Activated CD4-positive, alpha-beta T cell treated with anti-CD3 and anti-CD28 coated beads for 4 hours (primary cell): Measurements from ENCODE around the gene PLA2G6.
"Not testable (repeated sequence)": the region's sequence is repeated elsewhere in the genome, so short reads cannot be mapped to it uniquely, and the experiment has no call there.

Source experiments
- DNase-seq, 2 donors: peaks; one replicate each; pipeline ENCODE4 v3.0.0-alpha.2; 2020

PLA2G6 gene

GRCh38 chr22:38131399-38131798, 50.2 kb downstream of the PLA2G6 start:
- DNase-seq, result no peak

- no peak for DNase-seq
These were observed 51.8 kb downstream of the PLA2G6 start for GRCh38 chr22:38129856-38130255.

- DNase-seq, result no peak
These were observed 52.6 kb downstream of the PLA2G6 start for GRCh38 chr22:38129021-38129420.

- no peak for DNase-seq
These were observed 53.8 kb downstream of the PLA2G6 start for GRCh38 chr22:38127869-38128268.

- no peak for DNase-seq
These were observed 54.5 kb downstream of the PLA2G6 start for GRCh38 chr22:38126928-38127668.

- no peak for DNase-seq
These were observed 55.9 kb downstream of the PLA2G6 start for GRCh38 chr22:38125751-38126201.

GRCh38 chr22:38125038-38125610, 56.5 kb downstream of the PLA2G6 start:
- DNase-seq, result no peak

GRCh38 chr22:38124236-38124974, 57.2 kb downstream of the PLA2G6 start:
- DNase-seq, result no peak

GRCh38 chr22:38122616-38123015, 59.0 kb downstream of the PLA2G6 start:
- no peak for DNase-seq

GRCh38 chr22:38120359-38121110, 61.1 kb downstream of the PLA2G6 start:
- DNase-seq, result no peak

- not testable (repeated sequence) for DNase-seq
These were observed 62.9 kb downstream of the PLA2G6 start for GRCh38 chr22:38118747-38119146.

- DNase-seq, result no peak
These were observed 63.4 kb downstream of the PLA2G6 start for GRCh38 chr22:38118182-38118581.

- not testable (repeated sequence) for DNase-seq
These were observed 64.1 kb downstream of the PLA2G6 start for GRCh38 chr22:38117556-38117955.

GRCh38 chr22:38115423-38116205, 66.0 kb downstream of the PLA2G6 start:
- no peak for DNase-seq

GRCh38 chr22:38114484-38115398, 66.9 kb downstream of the PLA2G6 start:
- DNase-seq, result peak; percentile 66 to 76

GRCh38 chr22:38112381-38112780, 69.2 kb downstream of the PLA2G6 start:
- DNase-seq, result no peak

GRCh38 chr22:38111925-38112355, 69.7 kb downstream of the PLA2G6 start:
- no peak for DNase-seq

- no peak for DNase-seq
These were observed 70.5 kb downstream of the PLA2G6 start for GRCh38 chr22:38110863-38111852.

- DNase-seq, result no peak
These were observed 71.4 kb downstream of the PLA2G6 start, which contains the start of gene BAIAP2L2 for GRCh38 chr22:38110008-38110862. TSS of gene BAIAP2L2 (minus strand) at chr22:38110684. CDS start at chr22:38110525, 159 bp downstream.
